Stimulated activated naive CD8-positive, alpha-beta T cell treated with anti-CD3 and anti-CD28 coated beads, Interleukin-15, Interleukin-2, amounts not matched to agents 100 ng/mL and 50 ng/mL, for 24 hours (primary cell): ENCODE measurements around the gene LGALS9C.
"Not testable (repeated sequence)": the region's sequence is repeated elsewhere in the genome, so short reads cannot be mapped to it uniquely, and the experiment has no call there.

Experiments
- H3K27ac Mint-ChIP-seq: one replicate; pipeline ENCODE4 v1.8.0; 2021; ENCODE audit warnings: mild to moderate bottlenecking, mixed read lengths
- H3K27me3 Mint-ChIP-seq: one replicate; pipeline ENCODE4 v1.8.0; 2021; ENCODE audit warnings: mixed read lengths
- H3K36me3 Mint-ChIP-seq: one replicate; pipeline ENCODE4 v1.8.0; 2021; ENCODE audit warnings: low read depth, mixed read lengths
- H3K4me1 Mint-ChIP-seq: one replicate; pipeline ENCODE4 v1.8.0; 2021; ENCODE audit warnings: low read depth, mixed read lengths
- H3K4me3 Mint-ChIP-seq: one replicate; pipeline ENCODE4 v1.8.0; 2021; ENCODE audit warnings: mild to moderate bottlenecking, mixed read lengths
- H3K9me3 Mint-ChIP-seq: one replicate; pipeline ENCODE4 v1.8.0; 2021; ENCODE audit warnings: mixed read lengths

The LGALS9C gene

GRCh38 chr17:18469837-18470236, 6.8 kb upstream of the LGALS9C start:
- H3K4me1 Mint-ChIP-seq, H3K36me3 Mint-ChIP-seq, H3K4me3 Mint-ChIP-seq, H3K9me3 Mint-ChIP-seq, H3K27me3 Mint-ChIP-seq, H3K27ac Mint-ChIP-seq: not testable (repeated sequence)

- not testable (repeated sequence) for H3K27ac Mint-ChIP-seq, H3K4me3 Mint-ChIP-seq, H3K4me1 Mint-ChIP-seq, H3K9me3 Mint-ChIP-seq, H3K27me3 Mint-ChIP-seq, H3K36me3 Mint-ChIP-seq
These were observed 6.2 kb upstream of the LGALS9C start for GRCh38 chr17:18470345-18470930.

- H3K4me1 Mint-ChIP-seq: not testable (repeated sequence)
These were observed 2.6 kb upstream of the LGALS9C start for GRCh38 chr17:18473967-18474366.

GRCh38 chr17:18474754-18475153, 1.8 kb upstream of the LGALS9C start:
- H3K4me3 Mint-ChIP-seq, H3K9me3 Mint-ChIP-seq, H3K4me1 Mint-ChIP-seq, H3K36me3 Mint-ChIP-seq, H3K27ac Mint-ChIP-seq, H3K27me3 Mint-ChIP-seq: not testable (repeated sequence)

More at GRCh38 chr17:18473967-18474366, 2.6 kb upstream of the LGALS9C start:
- not testable (repeated sequence) for H3K27me3 Mint-ChIP-seq, H3K36me3 Mint-ChIP-seq, H3K27ac Mint-ChIP-seq, H3K4me3 Mint-ChIP-seq, H3K9me3 Mint-ChIP-seq

- not testable (repeated sequence) for H3K9me3 Mint-ChIP-seq, H3K27me3 Mint-ChIP-seq, H3K4me1 Mint-ChIP-seq, H3K27ac Mint-ChIP-seq, H3K4me3 Mint-ChIP-seq, H3K36me3 Mint-ChIP-seq
These were observed 778 bp downstream of the LGALS9C start for GRCh38 chr17:18477367-18477766.

- not testable (repeated sequence) for H3K27ac Mint-ChIP-seq, H3K27me3 Mint-ChIP-seq, H3K9me3 Mint-ChIP-seq, H3K4me3 Mint-ChIP-seq, H3K36me3 Mint-ChIP-seq, H3K4me1 Mint-ChIP-seq
These were observed 1.8 kb downstream of the LGALS9C start for GRCh38 chr17:18478362-18478761.

GRCh38 chr17:18478977-18479595, 2.5 kb downstream of the LGALS9C start:
- not testable (repeated sequence) for H3K27ac Mint-ChIP-seq, H3K4me3 Mint-ChIP-seq, H3K27me3 Mint-ChIP-seq, H3K36me3 Mint-ChIP-seq, H3K4me1 Mint-ChIP-seq, H3K9me3 Mint-ChIP-seq

- H3K36me3 Mint-ChIP-seq, H3K27ac Mint-ChIP-seq, H3K4me3 Mint-ChIP-seq, H3K27me3 Mint-ChIP-seq, H3K4me1 Mint-ChIP-seq, H3K9me3 Mint-ChIP-seq: not testable (repeated sequence)
These were observed 5.2 kb downstream of the LGALS9C start for GRCh38 chr17:18481775-18482174.

GRCh38 chr17:18485936-18486464, 9.4 kb downstream of the LGALS9C start:
- H3K9me3 Mint-ChIP-seq, H3K27ac Mint-ChIP-seq, H3K27me3 Mint-ChIP-seq, H3K4me3 Mint-ChIP-seq, H3K4me1 Mint-ChIP-seq, H3K36me3 Mint-ChIP-seq: not testable (repeated sequence)

GRCh38 chr17:18487633-18488032, 11.0 kb downstream of the LGALS9C start:
- not testable (repeated sequence) for H3K27ac Mint-ChIP-seq, H3K36me3 Mint-ChIP-seq, H3K9me3 Mint-ChIP-seq, H3K27me3 Mint-ChIP-seq, H3K4me3 Mint-ChIP-seq, H3K4me1 Mint-ChIP-seq

- not testable (repeated sequence) for H3K4me1 Mint-ChIP-seq, H3K36me3 Mint-ChIP-seq, H3K4me3 Mint-ChIP-seq, H3K27me3 Mint-ChIP-seq, H3K9me3 Mint-ChIP-seq, H3K27ac Mint-ChIP-seq
These were observed 12.0 kb downstream of the LGALS9C start for GRCh38 chr17:18488622-18489021.

- not testable (repeated sequence) for H3K27me3 Mint-ChIP-seq, H3K4me1 Mint-ChIP-seq, H3K36me3 Mint-ChIP-seq, H3K27ac Mint-ChIP-seq, H3K4me3 Mint-ChIP-seq, H3K9me3 Mint-ChIP-seq
These were observed 13.4 kb downstream of the LGALS9C start for GRCh38 chr17:18490016-18490415.

- not testable (repeated sequence) for H3K27me3 Mint-ChIP-seq, H3K36me3 Mint-ChIP-seq, H3K4me3 Mint-ChIP-seq, H3K4me1 Mint-ChIP-seq, H3K27ac Mint-ChIP-seq, H3K9me3 Mint-ChIP-seq
These were observed 16.3 kb downstream of the LGALS9C start for GRCh38 chr17:18492712-18493480.

- not testable (repeated sequence) for H3K9me3 Mint-ChIP-seq, H3K4me3 Mint-ChIP-seq, H3K4me1 Mint-ChIP-seq, H3K27ac Mint-ChIP-seq, H3K27me3 Mint-ChIP-seq, H3K36me3 Mint-ChIP-seq
These were observed 17.7 kb downstream of the LGALS9C start for GRCh38 chr17:18494250-18494768.

GRCh38 chr17:18497044-18497443, 20.5 kb downstream of the LGALS9C start:
- H3K27ac Mint-ChIP-seq, H3K9me3 Mint-ChIP-seq, H3K4me3 Mint-ChIP-seq, H3K36me3 Mint-ChIP-seq, H3K27me3 Mint-ChIP-seq, H3K4me1 Mint-ChIP-seq: not testable (repeated sequence)

- H3K27me3 Mint-ChIP-seq, H3K27ac Mint-ChIP-seq, H3K36me3 Mint-ChIP-seq, H3K4me1 Mint-ChIP-seq, H3K9me3 Mint-ChIP-seq, H3K4me3 Mint-ChIP-seq: not testable (repeated sequence)
These were observed 22.5 kb downstream of the LGALS9C start for GRCh38 chr17:18499100-18499499.
